HepG2 (cell line): ENCODE data around the gene SLA2. TPM values are rescaled to one million over a fixed set of nuclear protein-coding genes. Genes with fewer than 3 reads are reported as not detected.

Experiments used
- CCAR2 ChIP-seq: fragments of 200-400 bp; formaldehyde crosslinking; optimal IDR thresholded peaks from 2 replicates; pipeline ENCODE3; 2018; ENCODE audit warnings: low read depth, mild to moderate bottlenecking, low read length, moderate library complexity
- NR1H2 ChIP-seq: sonication (generic); formaldehyde crosslinking; IDR thresholded peaks from 2 replicates; pipeline ENCODE4 v1.8.1; 2022; ENCODE audit warnings: low read depth, missing genetic modification reagents, borderline replicate concordance
- SIX4 ChIP-seq: sonication (generic); formaldehyde crosslinking; IDR thresholded peaks from 2 replicates; pipeline ENCODE4 v1.4.0; 2020; ENCODE audit warnings: missing genetic modification reagents
- SNRNP70 ChIP-seq: fragments of 200-400 bp; formaldehyde crosslinking; IDR thresholded peaks from 2 replicates; pipeline ENCODE4 v1.6.1; 2017; ENCODE audit warnings: mild to moderate bottlenecking, low read depth, low read length, moderate library complexity
- SP140L ChIP-seq: sonication (generic); formaldehyde crosslinking; IDR thresholded peaks from 2 replicates; pipeline ENCODE4 v1.4.0; 2020; ENCODE audit warnings: missing genetic modification reagents, borderline replicate concordance
- SP5 ChIP-seq: IDR thresholded peaks from 2 replicates; pipeline ENCODE4 v1.6.1; 2016; ENCODE audit warnings: low read depth, borderline replicate concordance
- TBX3 ChIP-seq: fragments of 450-650 bp; IDR thresholded peaks from 2 replicates; pipeline ENCODE4 v1.6.1; 2017; ENCODE audit warnings: antibody characterized with exemption, mild to moderate bottlenecking, inconsistent platforms, borderline replicate concordance
- TEAD3 ChIP-seq: optimal IDR thresholded peaks from 2 replicates; pipeline ENCODE3; 2016; ENCODE audit warnings: borderline replicate concordance
- ZBTB21 ChIP-seq: sonication (generic); formaldehyde crosslinking; IDR thresholded peaks from 2 replicates; pipeline ENCODE4 v1.4.0; 2020; ENCODE audit warnings: missing genetic modification reagents
- ZNF253 ChIP-seq: sonication (generic); formaldehyde crosslinking; IDR thresholded peaks from 2 replicates; pipeline ENCODE4 v1.8.0; 2022; ENCODE audit warnings: mild to moderate bottlenecking, missing genetic modification reagents, borderline replicate concordance
- ZNF317 ChIP-seq: sonication (generic); formaldehyde crosslinking; IDR thresholded peaks from 2 replicates; pipeline ENCODE4 v1.5.0; 2020; ENCODE audit warnings: mild to moderate bottlenecking, missing genetic modification reagents
- ZNF335 ChIP-seq: sonication (generic); formaldehyde crosslinking; IDR thresholded peaks from 2 replicates; pipeline ENCODE4 v1.4.0; 2020; ENCODE audit warnings: missing genetic modification reagents
- ZNF468 ChIP-seq: sonication (generic); formaldehyde crosslinking; IDR thresholded peaks from 2 replicates; pipeline ENCODE4 v1.8.0; 2022; ENCODE audit warnings: mild to moderate bottlenecking, moderate library complexity, missing genetic modification reagents
- ZNF510 ChIP-seq: sonication (generic); formaldehyde crosslinking; IDR thresholded peaks from 2 replicates; pipeline ENCODE4 v1.4.0; 2020; ENCODE audit warnings: low read depth, mild to moderate bottlenecking, missing genetic modification reagents
- ZNF589 ChIP-seq: sonication (generic); formaldehyde crosslinking; conservative IDR thresholded peaks from 2 replicates; pipeline ENCODE4 v1.8.0; 2022; ENCODE audit warnings: mild to moderate bottlenecking, moderate library complexity, missing genetic modification reagents
- ZNF724P ChIP-seq: sonication (generic); formaldehyde crosslinking; IDR thresholded peaks from 2 replicates; pipeline ENCODE4 v1.8.0; 2022; ENCODE audit warnings: missing genetic modification reagents, borderline replicate concordance
- ZNF766 ChIP-seq: sonication (generic); formaldehyde crosslinking; IDR thresholded peaks from 2 replicates; pipeline ENCODE4 v1.5.0; 2020; ENCODE audit warnings: missing genetic modification reagents, borderline replicate concordance
- ZNF816 ChIP-seq: sonication (generic); formaldehyde crosslinking; IDR thresholded peaks from 2 replicates; pipeline ENCODE4 v1.8.0; 2022; ENCODE audit warnings: missing genetic modification reagents, mild to moderate bottlenecking, borderline replicate concordance
- ZSCAN22 ChIP-seq: sonication (generic); formaldehyde crosslinking; IDR thresholded peaks from 2 replicates; pipeline ENCODE4 v1.4.0; 2020; ENCODE audit warnings: mild to moderate bottlenecking, missing genetic modification reagents
- polyA plus RNA-seq, 8 experiments: library from polyadenylated mRNA; depleted of rRNA in 3 of 8; stranded (reverse) in 7 of 8; unstranded in 1 of 8; fragments of >200 nt; fragmentation: Illumina TruSeq in 4 of 8; extraction: Trizol in 4 of 8; gene quantifications; 2 replicates each; pipeline versions ENCODE4 v1.2.1 to v1.2.3, GENCODE V29; 2011 to 2016; ENCODE audit warnings: low read depth in 4 of 8, missing spikeins in 1 of 8, mixed read lengths in 1 of 8; ENCODE audit not compliant: insufficient read depth in 1 of 8
- total RNA-seq, 5 experiments: library from RNA; depleted of rRNA; stranded (reverse); fragments of >200 nt; fragmentation: Illumina TruSeq; extraction: Trizol; gene quantifications; 2 replicates each; pipeline ENCODE4 v1.2.3, GENCODE V29; 2016; ENCODE audit warnings: low read depth in 1 of 5
- TF ChIP-seq, protein P1 (sequence below): sonication (generic); formaldehyde crosslinking; IDR thresholded peaks from 2 replicates; pipeline ENCODE4 v1.8.0; 2022; ENCODE audit warnings: mild to moderate bottlenecking, missing genetic modification reagents, moderate library complexity
- TF ChIP-seq, protein P2 (sequence below): sonication (generic); formaldehyde crosslinking; IDR thresholded peaks from 2 replicates; pipeline ENCODE4 v1.4.0; 2020; ENCODE audit warnings: missing genetic modification reagents
- TF ChIP-seq, protein P3 (sequence below): sonication (generic); formaldehyde crosslinking; IDR thresholded peaks from 2 replicates; pipeline ENCODE4 v1.4.0; 2020; ENCODE audit warnings: mild to moderate bottlenecking, low read depth, missing genetic modification reagents

Gene SLA2
- total and polyA plus RNA-seq, 2 of the 13 experiments (the other 11 are each of a cell fraction or from before 2014, with no cell fraction given): 1.6 to 3.6 TPM

- TF ChIP-seq SNRNP70: no peak
- peak; percentile 86 for TF ChIP-seq ZNF724P
- peak; percentile 99 for TF ChIP-seq TEAD3 (CRISPR knock-in tag)
- no peak for TF ChIP-seq ZBTB21 (CRISPR knock-in tag)
- TF ChIP-seq, protein P1, sequence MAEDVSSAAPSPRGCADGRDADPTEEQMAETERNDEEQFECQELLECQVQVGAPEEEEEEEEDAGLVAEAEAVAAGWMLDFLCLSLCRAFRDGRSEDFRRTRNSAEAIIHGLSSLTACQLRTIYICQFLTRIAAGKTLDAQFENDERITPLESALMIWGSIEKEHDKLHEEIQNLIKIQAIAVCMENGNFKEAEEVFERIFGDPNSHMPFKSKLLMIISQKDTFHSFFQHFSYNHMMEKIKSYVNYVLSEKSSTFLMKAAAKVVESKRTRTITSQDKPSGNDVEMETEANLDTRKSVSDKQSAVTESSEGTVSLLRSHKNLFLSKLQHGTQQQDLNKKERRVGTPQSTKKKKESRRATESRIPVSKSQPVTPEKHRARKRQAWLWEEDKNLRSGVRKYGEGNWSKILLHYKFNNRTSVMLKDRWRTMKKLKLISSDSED (CRISPR knock-in tag): no peak
- 0 out of 2 replicates have a peak, but pooled peaks have one; percentile 82 for TF ChIP-seq NR1H2
- TF ChIP-seq SIX4 (CRISPR knock-in tag): peak; percentile 30; the same call in 1 of the 2 replicates
- no peak for TF ChIP-seq ZNF766 (CRISPR knock-in tag)
- no peak; the same call in 1 of the 2 replicates for TF ChIP-seq ZNF816 (CRISPR knock-in tag)
- TF ChIP-seq ZNF510 (CRISPR knock-in tag): no peak
- peak; percentile 88; the same call in 1 of the 2 replicates for TF ChIP-seq ZNF317 (CRISPR knock-in tag)
- TF ChIP-seq TBX3: no peak
- TF ChIP-seq CCAR2: no peak
- TF ChIP-seq ZNF468: peak; percentile 77; the same call in 1 of the 2 replicates
- TF ChIP-seq ZNF253 (CRISPR knock-in tag): no peak
- TF ChIP-seq, protein P2, sequence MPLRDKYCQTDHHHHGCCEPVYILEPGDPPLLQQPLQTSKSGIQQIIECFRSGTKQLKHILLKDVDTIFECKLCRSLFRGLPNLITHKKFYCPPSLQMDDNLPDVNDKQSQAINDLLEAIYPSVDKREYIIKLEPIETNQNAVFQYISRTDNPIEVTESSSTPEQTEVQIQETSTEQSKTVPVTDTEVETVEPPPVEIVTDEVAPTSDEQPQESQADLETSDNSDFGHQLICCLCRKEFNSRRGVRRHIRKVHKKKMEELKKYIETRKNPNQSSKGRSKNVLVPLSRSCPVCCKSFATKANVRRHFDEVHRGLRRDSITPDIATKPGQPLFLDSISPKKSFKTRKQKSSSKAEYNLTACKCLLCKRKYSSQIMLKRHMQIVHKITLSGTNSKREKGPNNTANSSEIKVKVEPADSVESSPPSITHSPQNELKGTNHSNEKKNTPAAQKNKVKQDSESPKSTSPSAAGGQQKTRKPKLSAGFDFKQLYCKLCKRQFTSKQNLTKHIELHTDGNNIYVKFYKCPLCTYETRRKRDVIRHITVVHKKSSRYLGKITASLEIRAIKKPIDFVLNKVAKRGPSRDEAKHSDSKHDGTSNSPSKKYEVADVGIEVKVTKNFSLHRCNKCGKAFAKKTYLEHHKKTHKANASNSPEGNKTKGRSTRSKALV: no peak
- no peak for TF ChIP-seq ZNF589 (CRISPR knock-in tag)
- 0 out of 2 replicates have a peak, but pooled peaks have one; percentile 47 for TF ChIP-seq ZSCAN22
- TF ChIP-seq, protein P3, sequence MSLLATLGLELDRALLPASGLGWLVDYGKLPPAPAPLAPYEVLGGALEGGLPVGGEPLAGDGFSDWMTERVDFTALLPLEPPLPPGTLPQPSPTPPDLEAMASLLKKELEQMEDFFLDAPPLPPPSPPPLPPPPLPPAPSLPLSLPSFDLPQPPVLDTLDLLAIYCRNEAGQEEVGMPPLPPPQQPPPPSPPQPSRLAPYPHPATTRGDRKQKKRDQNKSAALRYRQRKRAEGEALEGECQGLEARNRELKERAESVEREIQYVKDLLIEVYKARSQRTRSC (CRISPR knock-in tag): no peak
- TF ChIP-seq SP140L: no peak
- TF ChIP-seq ZNF335 (CRISPR knock-in tag): no peak
- peak; percentile 80 for TF ChIP-seq SP5 (CRISPR knock-in tag)
Measured at GRCh38 chr20:36573103-36573797, 72.7 kb downstream of the SLA2 start, which contains the start of gene TGIF2 (continued).
